Ishikawa (cell line): ENCODE measurements around the gene SLC27A4.

Experiments used
- CEBPB ChIP-seq: IDR thresholded peaks from 2 replicates; pipeline ENCODE4 v1.6.1; 2012
- CREB1 ChIP-seq: IDR thresholded peaks from 2 replicates; pipeline ENCODE4 v1.6.1; 2012; ENCODE audit warnings: low read depth
- EGR1 ChIP-seq: IDR thresholded peaks from 2 replicates; pipeline ENCODE4 v1.6.1; 2012
- EP300 ChIP-seq: IDR thresholded peaks from 2 replicates; pipeline ENCODE4 v1.6.1; 2012; ENCODE audit warnings: borderline replicate concordance
- FOXM1 ChIP-seq: IDR thresholded peaks from 2 replicates; pipeline ENCODE4 v1.6.1; 2012; ENCODE audit warnings: low read depth, borderline replicate concordance
- MAX ChIP-seq: IDR thresholded peaks from 2 replicates; pipeline ENCODE4 v1.6.1; 2012
- NFIC ChIP-seq: IDR thresholded peaks from 2 replicates; pipeline ENCODE4 v1.6.1; 2012
- RAD21 ChIP-seq: IDR thresholded peaks from 2 replicates; pipeline ENCODE4 v1.6.1; 2012; ENCODE audit warnings: low read depth
- TAF1 ChIP-seq: IDR thresholded peaks from 2 replicates; pipeline ENCODE4 v1.6.1; 2012; ENCODE audit warnings: low read depth, mild to moderate bottlenecking
- TCF12 ChIP-seq: IDR thresholded peaks from 2 replicates; pipeline ENCODE4 v1.6.1; 2012; ENCODE audit warnings: low read depth
- TEAD4 ChIP-seq: IDR thresholded peaks from 2 replicates; pipeline ENCODE4 v1.6.1; 2012
- YY1 ChIP-seq: IDR thresholded peaks from 2 replicates; pipeline ENCODE4 v1.6.1; 2012; ENCODE audit warnings: low read depth
- ZBTB7A ChIP-seq: IDR thresholded peaks from 2 replicates; pipeline ENCODE4 v1.6.1; 2012; ENCODE audit warnings: low read depth
- TF ChIP-seq, protein P1 (sequence below): IDR thresholded peaks from 2 replicates; pipeline ENCODE4 v1.6.1; 2012
- TF ChIP-seq, protein P2 (sequence below): IDR thresholded peaks from 2 replicates; pipeline ENCODE4 v1.6.1; 2012; ENCODE audit warnings: low read depth, mild to moderate bottlenecking

The SLC27A4 gene

DNA sequence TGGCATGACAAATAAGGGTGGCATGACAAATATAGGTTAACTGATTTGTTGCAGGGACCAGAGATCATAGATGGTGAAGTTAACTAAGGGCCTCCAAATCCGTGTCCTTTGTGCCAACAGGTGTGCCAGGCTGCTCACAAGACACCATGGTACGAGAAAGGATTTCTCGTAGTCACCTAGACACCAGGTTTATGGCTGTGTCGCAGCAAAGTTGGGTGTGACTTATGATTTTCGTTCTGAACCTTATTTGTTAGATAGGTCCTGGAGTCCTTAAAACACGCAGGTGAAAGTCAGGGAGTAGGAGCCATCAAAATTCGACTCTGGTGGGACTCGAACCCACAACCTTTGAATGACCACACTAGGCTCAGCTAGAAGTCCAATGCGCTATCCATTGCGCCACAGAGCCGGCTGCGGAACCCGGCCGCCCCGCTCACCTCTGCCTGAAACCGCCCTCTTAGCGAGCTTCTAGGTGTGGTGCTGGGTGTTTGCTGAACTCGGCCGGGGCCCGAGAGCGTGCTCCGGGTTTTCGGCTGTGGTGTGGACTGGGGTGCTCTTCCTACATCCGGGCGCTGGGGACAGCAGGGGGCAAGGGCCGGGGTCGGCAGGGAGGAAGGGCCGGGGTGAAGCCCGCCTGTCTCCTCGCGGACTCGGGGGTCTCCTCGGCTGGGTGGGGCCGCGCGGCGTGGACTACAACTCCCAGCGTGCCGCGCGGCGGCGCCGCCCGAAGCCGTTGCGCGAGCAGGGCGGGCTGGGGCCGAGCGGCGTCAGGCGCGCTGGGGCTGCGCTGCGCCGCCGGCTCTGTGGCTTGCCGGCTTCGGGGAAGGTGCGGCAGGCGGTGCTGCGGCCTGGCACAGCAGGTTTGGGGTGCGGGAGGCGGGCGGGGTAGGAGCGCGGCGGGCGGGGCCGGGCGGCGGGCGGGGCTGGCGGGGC, at the start of gene SLC27A4:
Gene SLC27A4 (plus strand): TSS at position 767 of the 930 bp plus-strand sequence. CDS start 2,606 bp downstream, outside the sequence.
- TF ChIP-seq TEAD4 (peak; percentile 60; the same call in 1 of the 2 replicates), MAX (peak; percentile 64; the same call in 1 of the 2 replicates), EGR1 (no peak), CEBPB (peak; percentile 76), YY1 (peak; percentile 53; the same call in 1 of the 2 replicates), NFIC (no peak), CREB1 (no peak; the same call in 1 of the 2 replicates), TAF1 (no peak; the same call in 1 of the 2 replicates), ZBTB7A (peak; percentile 90), FOXM1 (no peak), EP300 (0 out of 2 replicates have a peak, but pooled peaks have one; percentile 41), RAD21 (no peak), TCF12 (no peak; the same call in 1 of the 2 replicates)
- TF ChIP-seq, protein P1, sequence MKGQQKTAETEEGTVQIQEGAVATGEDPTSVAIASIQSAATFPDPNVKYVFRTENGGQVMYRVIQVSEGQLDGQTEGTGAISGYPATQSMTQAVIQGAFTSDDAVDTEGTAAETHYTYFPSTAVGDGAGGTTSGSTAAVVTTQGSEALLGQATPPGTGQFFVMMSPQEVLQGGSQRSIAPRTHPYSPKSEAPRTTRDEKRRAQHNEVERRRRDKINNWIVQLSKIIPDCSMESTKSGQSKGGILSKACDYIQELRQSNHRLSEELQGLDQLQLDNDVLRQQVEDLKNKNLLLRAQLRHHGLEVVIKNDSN, result no peak
- TF ChIP-seq, protein P2, sequence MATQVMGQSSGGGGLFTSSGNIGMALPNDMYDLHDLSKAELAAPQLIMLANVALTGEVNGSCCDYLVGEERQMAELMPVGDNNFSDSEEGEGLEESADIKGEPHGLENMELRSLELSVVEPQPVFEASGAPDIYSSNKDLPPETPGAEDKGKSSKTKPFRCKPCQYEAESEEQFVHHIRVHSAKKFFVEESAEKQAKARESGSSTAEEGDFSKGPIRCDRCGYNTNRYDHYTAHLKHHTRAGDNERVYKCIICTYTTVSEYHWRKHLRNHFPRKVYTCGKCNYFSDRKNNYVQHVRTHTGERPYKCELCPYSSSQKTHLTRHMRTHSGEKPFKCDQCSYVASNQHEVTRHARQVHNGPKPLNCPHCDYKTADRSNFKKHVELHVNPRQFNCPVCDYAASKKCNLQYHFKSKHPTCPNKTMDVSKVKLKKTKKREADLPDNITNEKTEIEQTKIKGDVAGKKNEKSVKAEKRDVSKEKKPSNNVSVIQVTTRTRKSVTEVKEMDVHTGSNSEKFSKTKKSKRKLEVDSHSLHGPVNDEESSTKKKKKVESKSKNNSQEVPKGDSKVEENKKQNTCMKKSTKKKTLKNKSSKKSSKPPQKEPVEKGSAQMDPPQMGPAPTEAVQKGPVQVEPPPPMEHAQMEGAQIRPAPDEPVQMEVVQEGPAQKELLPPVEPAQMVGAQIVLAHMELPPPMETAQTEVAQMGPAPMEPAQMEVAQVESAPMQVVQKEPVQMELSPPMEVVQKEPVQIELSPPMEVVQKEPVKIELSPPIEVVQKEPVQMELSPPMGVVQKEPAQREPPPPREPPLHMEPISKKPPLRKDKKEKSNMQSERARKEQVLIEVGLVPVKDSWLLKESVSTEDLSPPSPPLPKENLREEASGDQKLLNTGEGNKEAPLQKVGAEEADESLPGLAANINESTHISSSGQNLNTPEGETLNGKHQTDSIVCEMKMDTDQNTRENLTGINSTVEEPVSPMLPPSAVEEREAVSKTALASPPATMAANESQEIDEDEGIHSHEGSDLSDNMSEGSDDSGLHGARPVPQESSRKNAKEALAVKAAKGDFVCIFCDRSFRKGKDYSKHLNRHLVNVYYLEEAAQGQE, result no peak

DNA sequence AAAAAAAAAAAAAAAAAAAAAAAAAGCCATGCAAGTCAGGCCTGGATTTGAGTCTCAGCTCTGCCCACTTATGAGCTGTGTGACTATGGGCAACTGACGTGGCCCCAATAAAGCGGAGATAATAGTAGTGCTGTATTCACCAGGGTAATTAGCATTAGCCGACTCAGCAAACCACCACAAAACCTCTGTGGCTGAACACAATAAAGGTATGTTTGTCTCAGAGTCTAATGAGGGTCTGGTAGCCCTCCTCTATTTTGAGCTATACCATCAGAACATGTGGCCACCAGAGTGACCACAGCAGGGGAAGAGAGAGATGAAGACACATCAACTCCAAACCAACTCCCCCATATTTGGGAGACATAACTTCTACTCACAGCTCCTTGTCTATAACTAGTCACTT, 48.3 kb upstream of the SLC27A4 start:
- no peak for TF ChIP-seq ZBTB7A
- TF ChIP-seq NFIC, result no peak
- TF ChIP-seq, protein P1, result no peak
- TF ChIP-seq EGR1, result no peak
- no peak for TF ChIP-seq CEBPB
- TF ChIP-seq RAD21, result no peak
- TF ChIP-seq FOXM1, result no peak
- TF ChIP-seq MAX, result no peak
- no peak for TF ChIP-seq EP300
- TF ChIP-seq TCF12, result no peak
- TF ChIP-seq YY1, result no peak
- TF ChIP-seq TEAD4, result no peak
- no peak for TF ChIP-seq CREB1
- no peak for TF ChIP-seq TAF1
- TF ChIP-seq, protein P2, result no peak

DNA sequence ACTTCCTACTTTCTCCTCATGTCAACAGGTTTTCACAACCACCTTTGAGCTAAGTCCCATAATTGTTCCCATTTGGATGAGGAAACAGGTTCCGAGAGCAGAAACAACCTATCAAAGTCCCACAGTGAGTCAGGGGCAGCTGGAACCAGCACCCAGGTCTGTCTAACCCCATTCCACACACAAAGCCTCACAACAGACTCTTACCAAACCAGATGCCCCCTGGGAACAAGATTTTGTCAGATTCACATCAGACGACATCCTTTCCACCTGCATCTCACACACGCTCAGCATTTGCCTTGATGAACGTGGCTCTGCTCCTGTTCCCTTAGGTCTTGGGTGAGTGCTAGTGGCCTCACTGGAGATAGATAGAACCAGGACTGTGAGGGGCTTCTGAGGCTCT, 47.2 kb upstream of the SLC27A4 start:
- no peak for TF ChIP-seq NFIC
- TF ChIP-seq RAD21, result no peak
- no peak for TF ChIP-seq TAF1
- no peak for TF ChIP-seq CREB1
- TF ChIP-seq EP300, result no peak
- TF ChIP-seq, protein P2, result no peak
- no peak for TF ChIP-seq TCF12
- no peak for TF ChIP-seq EGR1
- no peak for TF ChIP-seq YY1
- no peak for TF ChIP-seq CEBPB
- TF ChIP-seq ZBTB7A, result no peak
- no peak for TF ChIP-seq TEAD4
- no peak for TF ChIP-seq FOXM1
- TF ChIP-seq MAX, result no peak
- TF ChIP-seq, protein P1, result no peak
